Astrocyte (in vitro differentiated cells and primary cell): ENCODE results near the gene GABRA4. TPM values are rescaled to one million over a fixed set of nuclear protein-coding genes. Genes with fewer than 3 reads are reported as not detected.

Experiments
- DNase-seq: peaks from one replicate; pipeline ENCODE4 v3.0.0-alpha.2; 2010; ENCODE audit warnings: low read depth
- FAIRE-seq: peaks from 2 replicates; lab custom pipeline; 2011; peaks lifted over from hg19 to GRCh38; lab: Jason Lieb, UNC
- H2AFZ ChIP-seq: 2 replicates; pipeline ENCODE4 v1.6.0; 2012; ENCODE audit warnings: low read depth, low read length, inconsistent platforms
- H3K27ac ChIP-seq: 2 replicates; pipeline ENCODE4 v1.5.1; 2011; ENCODE audit warnings: low read depth, low read length, inconsistent platforms
- H3K27me3 ChIP-seq: 2 replicates; pipeline ENCODE4 v1.6.0; 2011; ENCODE audit warnings: low read length, inconsistent platforms; ENCODE audit not compliant: insufficient read depth
- H3K36me3 ChIP-seq: 2 replicates; pipeline ENCODE4 v1.5.1; 2011; ENCODE audit warnings: low read length, inconsistent platforms; ENCODE audit not compliant: insufficient read depth
- H3K4me1 ChIP-seq: 2 replicates; pipeline ENCODE4 v1.5.1; 2011; ENCODE audit warnings: low read length, inconsistent platforms; ENCODE audit not compliant: insufficient read depth
- H3K4me2 ChIP-seq: 2 replicates; pipeline ENCODE4 v1.6.0; 2012; ENCODE audit warnings: low read length, inconsistent platforms
- H3K4me3 ChIP-seq: 2 replicates; pipeline ENCODE4 v1.5.1; 2011; ENCODE audit warnings: low read depth, mild to moderate bottlenecking, low read length, inconsistent platforms; ENCODE audit not compliant: insufficient read depth
- H3K79me2 ChIP-seq: 2 replicates; pipeline ENCODE4 v1.6.0; 2012; ENCODE audit warnings: mild to moderate bottlenecking, low read length, inconsistent platforms; ENCODE audit not compliant: insufficient read depth
- H3K9ac ChIP-seq: 2 replicates; pipeline ENCODE4 v1.6.0; 2012; ENCODE audit warnings: mild to moderate bottlenecking, low read length, inconsistent platforms
- H3K9me3 ChIP-seq: 2 replicates; pipeline ENCODE4 v1.5.1; 2012; ENCODE audit warnings: low read depth, mild to moderate bottlenecking, low read length, inconsistent platforms; ENCODE audit not compliant: insufficient read depth
- H4K20me1 ChIP-seq: 2 replicates; pipeline ENCODE4 v1.6.0; 2012; ENCODE audit warnings: low read length, inconsistent platforms; ENCODE audit not compliant: insufficient read depth
- H3K27ac Mint-ChIP-seq: one replicate; pipeline ENCODE4 v1.8.0; 2021; ENCODE audit warnings: mild to moderate bottlenecking, mixed read lengths; ENCODE audit not compliant: unreplicated experiment
- H3K27me3 Mint-ChIP-seq: one replicate; pipeline ENCODE4 v1.8.0; 2021; ENCODE audit warnings: low read depth, mixed read lengths; ENCODE audit not compliant: unreplicated experiment
- H3K36me3 Mint-ChIP-seq: one replicate; pipeline ENCODE4 v1.8.0; 2021; ENCODE audit warnings: low read depth, mixed read lengths; ENCODE audit not compliant: unreplicated experiment
- H3K4me1 Mint-ChIP-seq: one replicate; pipeline ENCODE4 v1.8.0; 2021; ENCODE audit warnings: low read depth, mixed read lengths; ENCODE audit not compliant: unreplicated experiment
- H3K4me3 Mint-ChIP-seq: one replicate; pipeline ENCODE4 v1.8.0; 2021; ENCODE audit warnings: mild to moderate bottlenecking, moderate library complexity, mixed read lengths; ENCODE audit not compliant: unreplicated experiment
- H3K9me3 Mint-ChIP-seq: one replicate; pipeline ENCODE4 v1.8.0; 2021; ENCODE audit warnings: mild to moderate bottlenecking, mixed read lengths; ENCODE audit not compliant: unreplicated experiment
- CTCF ChIP-seq: IDR thresholded peaks from 2 replicates; pipeline ENCODE4 v1.5.1; 2011; ENCODE audit warnings: low read depth, mild to moderate bottlenecking, inconsistent platforms, low read length, moderate library complexity; ENCODE audit not compliant: insufficient read depth
- EZH2 ChIP-seq: IDR thresholded peaks from 2 replicates; pipeline ENCODE4 v1.6.1; 2012; ENCODE audit warnings: mild to moderate bottlenecking, low read length, inconsistent platforms; ENCODE audit not compliant: insufficient read depth
- total RNA-seq: library from RNA; stranded (reverse); gene quantifications from 2 replicates; pipeline ENCODE4 v1.2.1, GENCODE V29; 2021

GABRA4 gene
- total RNA-seq, 1 donor from 2014 or later = not detected

GRCh38 chr4:47031011-47031678 lies 37.8 kb upstream of the GABRA4 start, which contains the start of gene GABRB1:
Gene GABRB1, plus strand, starts transcription at chr4:47031567.
- peaks cover 9% of the 10 kb centered on the region for H3K4me1 ChIP-seq
- peak within 1 kb of the TSS; percentile 83 for H2AFZ ChIP-seq
- H3K4me3 ChIP-seq = peak within 1 kb of the TSS; percentile 77
- H3K79me2 ChIP-seq = no peaks in the 10 kb centered on the region
- no peaks in the 10 kb centered on the region for H4K20me1 ChIP-seq
- Mint-ChIP-seq H3K9me3 (no peaks in the 10 kb centered on the region), H3K36me3 (no peaks in the 10 kb centered on the region), H3K27ac (peak within 1 kb of the TSS; percentile 8), H3K4me3 (peak within 1 kb of the TSS; percentile 86), H3K4me1 (no peaks in the 10 kb centered on the region), H3K27me3 (peaks cover 9% of the 10 kb centered on the region)
- H3K27ac ChIP-seq = no peak within 1 kb of the TSS
- no peaks in the 10 kb centered on the region for H3K9me3 ChIP-seq
- H3K36me3 ChIP-seq = no peaks in the 10 kb centered on the region
- DNase-seq (peak; percentile 36), FAIRE-seq (no peak)
- peak within 1 kb of the TSS; percentile 99 for H3K4me2 ChIP-seq
- H3K27me3 ChIP-seq = no peaks in the 10 kb centered on the region
- TF ChIP-seq EZH2 (no peak), CTCF (no peak)
- H3K9ac ChIP-seq = peak within 1 kb of the TSS; percentile 75

- H3K4me3 Mint-ChIP-seq = no peak overlapping the region
- H3K79me2 ChIP-seq = no peaks in the 10 kb centered on the region
- peak; percentile 53 for DNase-seq
- no peak overlapping the region for H3K9ac ChIP-seq
- no peaks in the 10 kb centered on the region for H3K27me3 ChIP-seq
- no peaks in the 10 kb centered on the region for H3K36me3 ChIP-seq
- H3K36me3 Mint-ChIP-seq = no peaks in the 10 kb centered on the region
- H3K27ac ChIP-seq = no peak overlapping the region
- peak overlapping the region; percentile 10 for H3K4me2 ChIP-seq
- no peak overlapping the region for H3K4me3 ChIP-seq
- peaks cover 6% of the 10 kb centered on the region for H3K4me1 ChIP-seq
- H4K20me1 ChIP-seq = no peaks in the 10 kb centered on the region
- H2AFZ ChIP-seq = no peak overlapping the region
- no peaks in the 10 kb centered on the region for H3K9me3 ChIP-seq
- no peaks in the 10 kb centered on the region for H3K27me3 Mint-ChIP-seq
- H3K4me1 Mint-ChIP-seq = peaks cover 19% of the 10 kb centered on the region
- TF ChIP-seq CTCF = no peak
- TF ChIP-seq EZH2 = no peak
- H3K9me3 Mint-ChIP-seq = no peaks in the 10 kb centered on the region
- no peak for FAIRE-seq
- no peak overlapping the region for H3K27ac Mint-ChIP-seq
These were observed 24.1 kb upstream of the GABRA4 start for GRCh38 chr4:47017494-47017893.

DNA sequence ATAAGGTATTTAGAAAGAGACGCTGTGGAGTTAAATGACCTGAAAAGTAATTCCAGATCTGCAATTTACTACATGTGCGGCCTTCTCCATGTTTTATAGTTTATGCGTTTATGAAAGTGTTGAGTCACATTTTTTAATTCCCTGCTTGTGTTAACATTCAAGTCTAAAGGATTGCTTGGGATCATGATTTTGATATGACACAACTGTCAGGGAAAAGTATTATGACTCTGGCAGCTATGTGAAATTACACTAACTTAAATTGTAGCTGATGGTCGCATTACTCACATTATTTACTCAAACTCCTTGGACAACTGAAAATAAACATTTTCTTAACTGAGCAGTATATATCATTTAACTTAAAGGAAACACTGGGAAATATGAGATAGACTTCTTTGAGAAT lies 23.7 kb upstream of the GABRA4 start:
- H3K27ac ChIP-seq = no peak overlapping the region
- TF ChIP-seq CTCF = no peak
- no peak for TF ChIP-seq EZH2
- no peak for FAIRE-seq
- no peaks in the 10 kb centered on the region for H4K20me1 ChIP-seq
- no peak for DNase-seq
- H3K27me3 Mint-ChIP-seq = no peaks in the 10 kb centered on the region
- no peak overlapping the region for H3K4me3 ChIP-seq
- H3K36me3 ChIP-seq = no peaks in the 10 kb centered on the region
- peak overlapping the region; percentile 23 for H3K27ac Mint-ChIP-seq
- H3K4me3 Mint-ChIP-seq = no peak overlapping the region
- H3K4me2 ChIP-seq = peak overlapping the region; percentile 10
- no peak overlapping the region for H3K9ac ChIP-seq
- no peaks in the 10 kb centered on the region for H3K79me2 ChIP-seq
- no peaks in the 10 kb centered on the region for H3K27me3 ChIP-seq
- peaks cover 6% of the 10 kb centered on the region for H3K4me1 ChIP-seq
- H3K36me3 Mint-ChIP-seq = no peaks in the 10 kb centered on the region
- H3K4me1 Mint-ChIP-seq = peaks cover 19% of the 10 kb centered on the region
- H3K9me3 Mint-ChIP-seq = no peaks in the 10 kb centered on the region
- no peak overlapping the region for H2AFZ ChIP-seq
- H3K9me3 ChIP-seq = no peaks in the 10 kb centered on the region
